KOPT-K1 (cell line): ENCODE results near the gene GAS1.

ENCODE experiments used
- H3K27ac ChIP-seq: fragments of 200-600 bp; sonication (generic); 2 replicates; pipeline ENCODE4 v1.5.1; 2016; ENCODE audit warnings: antibody characterized with exemption, mild to moderate bottlenecking, low read depth, low read length; ENCODE audit not compliant: poor library complexity, severe bottlenecking
- H3K36me3 ChIP-seq: fragments of 200-600 bp; sonication (generic); 2 replicates; pipeline ENCODE4 v1.5.1; 2017; ENCODE audit warnings: antibody characterized with exemption, mild to moderate bottlenecking, low read length, moderate library complexity; ENCODE audit not compliant: insufficient read depth
- H3K9me3 ChIP-seq: fragments of 200-600 bp; sonication (generic); 2 replicates; pipeline ENCODE4 v1.5.1; 2017; ENCODE audit warnings: antibody characterized with exemption, low read length, mild to moderate bottlenecking; ENCODE audit not compliant: insufficient read depth, poor library complexity, severe bottlenecking

GAS1 gene

GRCh38 chr9:86975606-86976005 lies 28.3 kb upstream of the GAS1 start:
- H3K9me3 ChIP-seq: no peaks in the 10 kb centered on the region
- H3K27ac ChIP-seq: no peak overlapping the region
- no peaks in the 10 kb centered on the region for H3K36me3 ChIP-seq

DNA sequence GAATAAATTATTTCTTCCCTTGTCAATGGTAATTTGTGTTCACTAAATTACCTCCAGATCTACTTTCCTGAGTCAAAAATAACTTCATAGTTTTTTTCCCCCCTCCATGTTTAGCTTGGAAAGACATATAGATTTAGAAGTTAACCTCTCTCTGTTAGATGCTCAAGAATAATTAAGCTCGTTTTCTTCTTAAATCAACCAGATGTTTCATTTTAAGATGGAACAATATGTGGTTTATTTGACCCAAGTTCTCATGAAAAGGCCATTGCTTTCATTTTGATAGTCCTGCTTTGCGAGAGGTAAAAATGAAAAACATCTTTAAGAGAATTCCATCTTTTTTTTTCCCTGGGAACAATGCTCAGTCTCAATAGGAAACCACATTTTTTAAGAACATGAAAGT lies 27.7 kb upstream of the GAS1 start:
- Histone ChIP-seq H3K36me3 (no peaks in the 10 kb centered on the region), H3K27ac (no peak overlapping the region), H3K9me3 (no peaks in the 10 kb centered on the region)

GRCh38 chr9:86974421-86974820 lies 27.1 kb upstream of the GAS1 start:
- H3K9me3 ChIP-seq: no peaks in the 10 kb centered on the region
- no peak overlapping the region for H3K27ac ChIP-seq
- no peaks in the 10 kb centered on the region for H3K36me3 ChIP-seq

DNA sequence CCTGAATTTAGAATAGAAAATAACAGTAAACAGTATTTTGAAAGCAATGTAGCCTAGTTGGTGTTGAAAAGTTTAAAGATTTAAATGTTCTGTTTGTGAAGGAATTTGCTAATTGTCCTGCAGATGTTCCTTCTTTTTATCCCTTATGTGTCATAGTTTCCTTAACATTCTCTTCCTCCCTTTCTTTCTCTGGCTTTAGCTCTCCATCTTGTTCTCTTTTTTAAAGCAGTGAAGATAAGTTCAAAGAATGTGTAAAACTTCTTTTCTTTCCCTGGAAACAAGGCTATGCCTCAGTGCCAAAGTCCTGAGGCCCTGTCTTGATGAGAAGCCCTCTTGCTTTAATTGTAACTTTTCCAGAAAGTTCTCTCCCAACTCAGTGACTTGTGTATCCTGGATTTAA lies 24.4 kb upstream of the GAS1 start:
- Histone ChIP-seq H3K27ac (no peak overlapping the region), H3K9me3 (no peaks in the 10 kb centered on the region), H3K36me3 (no peaks in the 10 kb centered on the region)

- Histone ChIP-seq H3K9me3 (no peaks in the 10 kb centered on the region), H3K36me3 (no peaks in the 10 kb centered on the region), H3K27ac (no peak overlapping the region)
These were observed 21.1 kb upstream of the GAS1 start for GRCh38 chr9:86968258-86968920.

- Histone ChIP-seq H3K36me3 (no peaks in the 10 kb centered on the region), H3K27ac (no peak overlapping the region), H3K9me3 (no peaks in the 10 kb centered on the region)
These were observed 19.7 kb upstream of the GAS1 start for GRCh38 chr9:86966852-86967511.

GRCh38 chr9:86965636-86966395 lies 18.5 kb upstream of the GAS1 start:
- Histone ChIP-seq H3K36me3 (no peaks in the 10 kb centered on the region), H3K27ac (no peak overlapping the region), H3K9me3 (no peaks in the 10 kb centered on the region)

GRCh38 chr9:86962692-86963091 lies 15.4 kb upstream of the GAS1 start:
- no peaks in the 10 kb centered on the region for H3K9me3 ChIP-seq
- H3K36me3 ChIP-seq: no peaks in the 10 kb centered on the region
- no peak overlapping the region for H3K27ac ChIP-seq

- no peaks in the 10 kb centered on the region for H3K9me3 ChIP-seq
These were observed 13.6 kb upstream of the GAS1 start for GRCh38 chr9:86960938-86961337.

GRCh38 chr9:86958203-86958602 lies 10.9 kb upstream of the GAS1 start:
- Histone ChIP-seq H3K36me3 (no peaks in the 10 kb centered on the region), H3K9me3 (no peaks in the 10 kb centered on the region), H3K27ac (no peak overlapping the region)

More at GRCh38 chr9:86960938-86961337, 13.6 kb upstream of the GAS1 start:
- Histone ChIP-seq H3K27ac (no peak overlapping the region), H3K36me3 (no peaks in the 10 kb centered on the region)

- no peaks in the 10 kb centered on the region for H3K36me3 ChIP-seq
- no peaks in the 10 kb centered on the region for H3K9me3 ChIP-seq
- no peak overlapping the region for H3K27ac ChIP-seq
These were observed 8.3 kb upstream of the GAS1 start for GRCh38 chr9:86955561-86955960.

DNA sequence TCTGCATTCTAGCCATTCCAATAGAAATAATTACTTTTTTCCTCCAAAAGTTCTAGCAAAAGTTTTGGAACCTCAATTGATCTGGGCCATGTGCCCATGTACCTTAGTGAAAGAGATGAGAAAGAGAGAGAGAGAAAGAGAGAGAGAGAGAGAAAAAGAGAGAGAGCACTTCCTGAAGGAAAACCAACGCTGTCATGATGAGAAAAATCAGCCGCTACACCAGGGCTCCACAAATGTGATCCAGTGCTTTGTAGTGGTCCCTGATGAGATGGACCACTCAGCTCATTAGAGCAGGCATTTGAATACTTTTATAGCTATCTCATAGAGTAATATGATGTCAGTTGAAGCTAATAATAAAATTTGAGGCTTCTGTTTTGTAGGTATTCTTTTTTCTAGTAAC lies 7.7 kb upstream of the GAS1 start:
- H3K27ac ChIP-seq: no peak overlapping the region
- no peaks in the 10 kb centered on the region for H3K9me3 ChIP-seq
- no peaks in the 10 kb centered on the region for H3K36me3 ChIP-seq

- Histone ChIP-seq H3K9me3 (no peaks in the 10 kb centered on the region), H3K27ac (no peak overlapping the region), H3K36me3 (no peaks in the 10 kb centered on the region)
These were observed 5.9 kb upstream of the GAS1 start for GRCh38 chr9:86953181-86953580.

DNA sequence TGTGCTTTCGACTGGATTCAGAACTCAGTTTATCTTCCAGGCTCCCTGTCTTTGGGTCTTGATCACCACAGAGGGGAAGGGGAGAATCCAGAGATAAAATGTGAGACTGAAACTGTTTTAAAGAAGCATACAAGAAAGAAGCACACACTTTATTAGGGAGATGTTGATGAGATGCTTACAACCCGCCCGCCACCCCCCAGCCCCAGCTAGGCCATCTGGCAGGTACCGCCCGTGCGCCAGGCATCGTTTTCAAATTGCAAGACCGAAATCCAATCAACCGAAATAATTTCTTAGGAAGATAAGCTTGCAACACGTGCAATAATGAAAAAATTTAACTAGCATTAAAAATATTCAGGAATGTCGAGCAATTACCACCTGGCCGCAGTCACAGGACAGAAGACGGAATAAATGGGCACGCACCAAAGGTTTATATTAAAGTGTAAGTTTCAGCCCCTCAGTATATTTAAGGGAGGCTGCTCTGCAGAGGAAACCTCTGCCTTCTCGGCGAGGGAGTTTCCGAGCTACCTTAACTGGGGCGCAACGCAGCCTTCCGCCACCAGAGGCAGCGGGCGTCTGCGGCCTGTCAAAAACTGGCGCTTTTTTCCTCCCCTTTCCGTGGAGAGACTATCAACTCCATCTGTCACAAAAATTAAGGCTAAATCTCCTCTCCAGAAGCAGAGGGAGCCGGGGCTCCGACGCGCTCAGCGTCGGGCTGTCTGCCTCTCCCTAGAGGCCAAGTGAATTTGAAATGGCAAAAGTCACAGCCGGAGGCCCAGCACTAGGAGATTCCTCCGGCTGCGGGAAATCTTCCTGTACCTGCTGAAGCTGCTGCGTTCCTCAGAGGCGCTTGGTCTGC lies 996 bp upstream of the GAS1 start:
- no peaks in the 10 kb centered on the region for H3K9me3 ChIP-seq
- H3K36me3 ChIP-seq: no peaks in the 10 kb centered on the region
- H3K27ac ChIP-seq: no peak overlapping the region
